OCI-LY7 (cell line): ENCODE results near the gene ACOT11.

Experiments
- CTCF ChIP-seq: fragments of 200-600 bp; sonication (generic); conservative IDR thresholded peaks from 2 replicates; pipeline ENCODE4 v1.5.1; 2014; ENCODE audit warnings: mild to moderate bottlenecking, antibody characterized with exemption, low read length, moderate library complexity, mixed read lengths
- EZH2phosphoT487 ChIP-seq: fragments of 200-600 bp; sonication (generic); IDR thresholded peaks from 2 replicates; pipeline ENCODE4 v1.6.1; 2018; ENCODE audit warnings: low read depth, borderline replicate concordance, mild to moderate bottlenecking, mixed run types, antibody characterized with exemption, low read length, moderate library complexity, mixed read lengths

- no peak for TF ChIP-seq CTCF
- TF ChIP-seq EZH2phosphoT487 = no peak
Measured at GRCh38 chr1:54604572-54605370, 56.7 kb downstream of the ACOT11 start.
